HEK293 (cell line): ENCODE data around the gene KIAA0319L.

ENCODE experiments used
- CTCF ChIP-seq: fragments of 450-650 bp; formaldehyde crosslinking; IDR thresholded peaks from 2 replicates; pipeline ENCODE4 v1.5.1; 2016; ENCODE audit warnings: missing biosample characterization, missing genetic modification characterization
- GFI1B ChIP-seq: fragments of 450-650 bp; formaldehyde crosslinking; IDR thresholded peaks from 2 replicates; pipeline ENCODE4 v1.5.1; 2016; ENCODE audit warnings: missing biosample characterization, missing genetic modification characterization
- KLF16 ChIP-seq: fragments of 450-650 bp; formaldehyde crosslinking; IDR thresholded peaks from 2 replicates; pipeline ENCODE4 v1.5.1; 2017; ENCODE audit warnings: missing biosample characterization, missing genetic modification characterization
- MYNN ChIP-seq: fragments of 450-650 bp; formaldehyde crosslinking; IDR thresholded peaks from 2 replicates; pipeline ENCODE4 v1.5.1; 2016; ENCODE audit warnings: missing biosample characterization, missing genetic modification characterization, borderline replicate concordance
- PBX3 ChIP-seq: sonication (generic); formaldehyde crosslinking; IDR thresholded peaks from 2 replicates; pipeline ENCODE4 v1.8.1; 2022; ENCODE audit warnings: mild to moderate bottlenecking, moderate library complexity, missing genetic modification reagents
- SP2 ChIP-seq: fragments of 450-650 bp; formaldehyde crosslinking; IDR thresholded peaks from 2 replicates; pipeline ENCODE4 v1.5.1; 2016; ENCODE audit warnings: missing biosample characterization, missing genetic modification characterization
- TCF7L2 ChIP-seq: IDR thresholded peaks from 2 replicates; pipeline ENCODE4 v1.6.1; 2011; ENCODE audit warnings: low read depth, mild to moderate bottlenecking, inconsistent platforms, low read length, moderate library complexity, borderline replicate concordance
- ZBTB20 ChIP-seq: fragments of 450-650 bp; formaldehyde crosslinking; IDR thresholded peaks from 2 replicates; pipeline ENCODE4 v1.5.1; 2016; ENCODE audit warnings: missing biosample characterization, missing genetic modification characterization
- ZNF585B ChIP-seq: fragments of 450-650 bp; formaldehyde crosslinking; IDR thresholded peaks from 2 replicates; pipeline ENCODE4 v1.5.1; 2016; ENCODE audit warnings: missing biosample characterization, missing genetic modification characterization
- ZNF596 ChIP-seq: fragments of 450-650 bp; IDR thresholded peaks from 2 replicates; pipeline ENCODE4 v1.5.0; 2018; ENCODE audit warnings: missing biosample characterization, mild to moderate bottlenecking, missing genetic modification characterization, moderate library complexity
- ZNF677 ChIP-seq: fragments of 450-650 bp; IDR thresholded peaks from 2 replicates; pipeline ENCODE4 v1.5.0; 2018; ENCODE audit warnings: missing biosample characterization, mild to moderate bottlenecking, missing genetic modification characterization, moderate library complexity
- ZSCAN30 ChIP-seq: fragments of 450-650 bp; IDR thresholded peaks from 2 replicates; pipeline ENCODE4 v1.5.1; 2018; ENCODE audit warnings: missing biosample characterization, mild to moderate bottlenecking, missing genetic modification characterization, moderate library complexity

- TF ChIP-seq CTCF (tag by site-specific recombination) = no peak
- no peak for TF ChIP-seq ZNF677
- TF ChIP-seq TCF7L2 = no peak
- TF ChIP-seq ZBTB20 (tag by site-specific recombination) = no peak
- no peak for TF ChIP-seq ZNF596 (tag by site-specific recombination)
- TF ChIP-seq KLF16 = no peak
- no peak for TF ChIP-seq GFI1B
- TF ChIP-seq SP2 (tag by site-specific recombination) = no peak
- no peak for TF ChIP-seq PBX3 (CRISPR knock-in tag)
- TF ChIP-seq ZSCAN30 (tag by site-specific recombination) = no peak
- TF ChIP-seq MYNN (tag by site-specific recombination) = no peak
- no peak for TF ChIP-seq ZNF585B (tag by site-specific recombination)
Observed at GRCh38 chr1:35555212-35555584, 2.0 kb downstream of the KIAA0319L start.
